K562 (cell line): ENCODE data around the gene ELK4. TPM values are rescaled to one million over a fixed set of nuclear protein-coding genes. Genes with fewer than 3 reads are reported as not detected.

ENCODE experiments used
- BRD4 ChIP-seq: fragments of 200-600 bp; sonication (generic); IDR thresholded peaks from 2 replicates; pipeline ENCODE4 v1.6.1; 2017; ENCODE audit warnings: inconsistent platforms
- CBFB ChIP-seq: sonication (generic); formaldehyde crosslinking; IDR thresholded peaks from 2 replicates; pipeline ENCODE4 v1.4.0; 2020; ENCODE audit warnings: mild to moderate bottlenecking, missing genetic modification reagents
- CEBPB ChIP-seq: fragments of 450-650 bp; IDR thresholded peaks from 2 replicates; pipeline ENCODE4 v1.6.1; 2016; ENCODE audit warnings: missing genetic modification characterization, missing compliant biosample characterization
- E2F6 ChIP-seq, 2 experiments: IDR thresholded peaks; 2 replicates each; pipeline ENCODE4 v1.6.1; 2011; ENCODE audit warnings: borderline replicate concordance in 1 of 2, control low read depth in 1 of 2, low read depth in 1 of 2, low read length in 1 of 2, mild to moderate bottlenecking in 1 of 2, mixed read lengths in 1 of 2, moderate library complexity in 1 of 2; ENCODE audit not compliant: insufficient read depth in 1 of 2, insufficient read length in 1 of 2, poor library complexity in 1 of 2, severe bottlenecking in 1 of 2; ENCODE audit errors: extremely low read depth in 1 of 2
- ERF ChIP-seq: fragments of 450-650 bp; formaldehyde crosslinking; IDR thresholded peaks from 2 replicates; pipeline ENCODE4 v1.4.0; 2020; ENCODE audit warnings: mild to moderate bottlenecking, mixed read lengths
- ESRRA ChIP-seq: fragments of 450-650 bp; IDR thresholded peaks from 2 replicates; pipeline ENCODE4 v1.6.1; 2014; ENCODE audit warnings: low read depth, mild to moderate bottlenecking, moderate library complexity, borderline replicate concordance
- FOS ChIP-seq: IDR thresholded peaks from 3 replicates; pipeline ENCODE4 v1.6.1; 2011; ENCODE audit not compliant: insufficient read length; ENCODE audit errors: extremely low read depth
- HCFC1 ChIP-seq: IDR thresholded peaks from 2 replicates; pipeline ENCODE4 v1.6.1; 2012; ENCODE audit warnings: low read depth, low read length, improper control_type of control experiment
- MBD2 ChIP-seq: sonication (generic); IDR thresholded peaks from 2 replicates; pipeline ENCODE4 v1.6.1; 2016; ENCODE audit warnings: low read depth, borderline replicate concordance
- MTA1 ChIP-seq: fragments of 450-650 bp; IDR thresholded peaks from 2 replicates; pipeline ENCODE4 v1.6.1; 2017; ENCODE audit warnings: borderline replicate concordance
- MTA3 ChIP-seq: fragments of 450-650 bp; formaldehyde crosslinking; IDR thresholded peaks from 2 replicates; pipeline ENCODE4 v1.6.1; 2017; ENCODE audit warnings: mild to moderate bottlenecking, borderline replicate concordance
- PHB2 ChIP-seq: fragments of 450-650 bp; IDR thresholded peaks from 2 replicates; pipeline ENCODE4 v1.6.1; 2017; ENCODE audit warnings: low read depth
- RAD51 ChIP-seq: fragments of 450-650 bp; IDR thresholded peaks from 2 replicates; pipeline ENCODE4 v1.7.1; 2016; ENCODE audit warnings: low read depth, mild to moderate bottlenecking, borderline replicate concordance
- SAP30 ChIP-seq: fragments of 200-600 bp; sonication (generic); IDR thresholded peaks from 2 replicates; pipeline ENCODE4 v1.6.1; 2012; ENCODE audit warnings: borderline replicate concordance, low read depth, mild to moderate bottlenecking, moderate library complexity, low read length, control low read depth, inconsistent platforms; ENCODE audit not compliant: insufficient read depth, poor library complexity, severe bottlenecking
- SP1 ChIP-seq: sonication (generic); formaldehyde crosslinking; IDR thresholded peaks from 2 replicates; pipeline ENCODE4 v1.8.1; 2022; ENCODE audit warnings: mild to moderate bottlenecking, missing genetic modification reagents
- TBL1XR1 ChIP-seq, 2 experiments: IDR thresholded peaks; 2 replicates each; pipeline ENCODE4 v1.6.1; 2012; ENCODE audit warnings: improper control_type of control experiment in 2 of 2, low read length in 2 of 2, mild to moderate bottlenecking in 1 of 2
- ZBTB11 ChIP-seq, 3 experiments: fragments of 200-800 bp in 1 of 3; fragments of 250-450 bp in 1 of 3; fragments of 450-650 bp in 1 of 3; sonication (Bioruptor Pico) in 1 of 3; sonication (Bioruptor generic) in 1 of 3; formaldehyde crosslinking in 1 of 3; IDR thresholded peaks; 2 replicates each; pipeline versions ENCODE4 v1.6.1 to v1.8.0; 2016 to 2022; ENCODE audit warnings: mild to moderate bottlenecking in 2 of 3, missing genetic modification characterization in 2 of 3, missing compliant biosample characterization in 1 of 3, moderate library complexity in 1 of 3
- ZHX1 ChIP-seq: fragments of 150-350 bp; conservative IDR thresholded peaks from 2 replicates; pipeline ENCODE4 v1.6.1; 2014; ENCODE audit warnings: low read length
- ZNF76 ChIP-seq: fragments of 250-450 bp; sonication (Bioruptor Pico); IDR thresholded peaks from 2 replicates; pipeline ENCODE4 v1.4.0; 2020; ENCODE audit warnings: mild to moderate bottlenecking, moderate library complexity, borderline replicate concordance
- polyA plus RNA-seq, 8 experiments: library from polyadenylated mRNA; depleted of rRNA in 4 of 8; stranded (reverse) in 5 of 8; unstranded in 3 of 8; fragments of >200 nt; fragmentation: Nextera tagmentation in 2 of 8; fragmentation: Illumina TruSeq in 1 of 8; extraction: Ambion mirVana in 2 of 8; extraction: Trizol in 1 of 8; gene quantifications; 2 replicates each; pipeline versions ENCODE4 v1.2.1 to v1.2.3, GENCODE V29; 2011 to 2014; ENCODE audit warnings: inconsistent platforms in 1 of 8, missing spikeins in 1 of 8
- total RNA-seq, 7 experiments: library from RNA; depleted of rRNA in 6 of 7; stranded (reverse); fragments of >200 nt in 6 of 7; fragmentation: Illumina TruSeq in 2 of 7; extraction: Trizol in 2 of 7; gene quantifications; 2 replicates each; pipeline versions ENCODE4 v1.2.1 to v1.2.3, GENCODE V29; 2011 to 2021; ENCODE audit warnings: low replicate concordance in 1 of 7

Gene ELK4
- total and polyA plus RNA-seq, 9 of the 15 experiments (the other 6 are each of a cell fraction or from before 2014, with no cell fraction given), result 2.0 to 21.7 (median 9.2) TPM

- TF ChIP-seq ESRRA, result peak; percentile 80; the same call in 1 of the 2 replicates
- peak; percentile 52 for TF ChIP-seq HCFC1
- no peak for TF ChIP-seq FOS
- no peak for TF ChIP-seq ZHX1
- TF ChIP-seq MTA1, result peak; percentile 65; the same call in 1 of the 2 replicates
- peak; percentile 30; the same call in 1 of the 2 replicates for TF ChIP-seq RAD51
- TF ChIP-seq TBL1XR1 (IDR thresholded peaks at IDR 0.05; ENCODE audit: low read length in 2 of 2), result peak; percentile 19 to 71; a peak in 2 of 4 replicates
- no peak for TF ChIP-seq PHB2
- peak; percentile 87; the same call in 1 of the 2 replicates for TF ChIP-seq MTA3
- TF ChIP-seq ZNF76, result no peak
- TF ChIP-seq ERF (CRISPR knock-in tag), result 0 out of 2 replicates have a peak, but pooled peaks have one; percentile 30
- no peak; the same call in 1 of the 2 replicates for TF ChIP-seq MBD2
- peak; percentile 79 for TF ChIP-seq CBFB (CRISPR knock-in tag)
- no peak for TF ChIP-seq SAP30
- TF ChIP-seq BRD4, result no peak
- TF ChIP-seq CEBPB (tag), result peak; percentile 90
- TF ChIP-seq ZBTB11 (CRISPR knock-in tag; IDR thresholded peaks at IDR 0.05), result 0 out of 6 replicates have a peak, but pooled peaks of 1 of the 3 experiments have one; percentile 3
- TF ChIP-seq E2F6 (IDR thresholded peaks at IDR 0.05; ENCODE audit: borderline replicate concordance in 1 of 2, extremely low read depth in 1 of 2, insufficient read depth in 1 of 2, insufficient read length in 1 of 2, low read depth in 1 of 2, low read length in 1 of 2, poor library complexity in 1 of 2, severe bottlenecking in 1 of 2), result peak in 1 of 2 experiments; percentile 12
- peak; percentile 72 for TF ChIP-seq SP1 (CRISPR knock-in tag)
These were observed 40.1 kb downstream of the ELK4 start (continued) for GRCh38 chr1:205591522-205592351.
